NCI-H2227 (cell line): ENCODE results near the gene ESYT2.
"Not testable (repeated sequence)": the region's sequence is repeated elsewhere in the genome, so short reads cannot be mapped to it uniquely, and the experiment has no call there.

Experiments used
- DNase-seq: peaks from one replicate; lab custom pipeline; 2025; ENCODE audit not compliant: unreplicated experiment; lab: John Stamatoyannopoulos, UW

ESYT2 gene

GRCh38 chr7:158829342-158830210 lies at the start of gene ESYT2:
Gene ESYT2 (minus strand): TSS chr7:158829509. CDS start chr7:158829418, 91 bp downstream.
- peak; percentile 99 for DNase-seq

GRCh38 chr7:158878151-158879079 lies 49.1 kb upstream of the ESYT2 start:
- DNase-seq = not testable (repeated sequence)

- no peak for DNase-seq
These were observed 47.7 kb upstream of the ESYT2 start for GRCh38 chr7:158876984-158877383.

GRCh38 chr7:158869876-158870275 lies 40.6 kb upstream of the ESYT2 start:
- DNase-seq = no peak

GRCh38 chr7:158868764-158869410 lies 39.6 kb upstream of the ESYT2 start:
- DNase-seq = no peak

- DNase-seq = no peak
These were observed 38.1 kb upstream of the ESYT2 start for GRCh38 chr7:158867214-158867984.

- no peak for DNase-seq
These were observed 36.7 kb upstream of the ESYT2 start for GRCh38 chr7:158865977-158866376.

GRCh38 chr7:158865462-158865922 lies 36.2 kb upstream of the ESYT2 start:
- no peak for DNase-seq

GRCh38 chr7:158864833-158865232 lies 35.5 kb upstream of the ESYT2 start:
- DNase-seq = no peak

GRCh38 chr7:158864507-158864820 lies 35.2 kb upstream of the ESYT2 start:
- no peak for DNase-seq

GRCh38 chr7:158863611-158864506 lies 34.5 kb upstream of the ESYT2 start:
- peak; percentile 57 for DNase-seq

- peak; percentile 57 for DNase-seq
These were observed 33.8 kb upstream of the ESYT2 start for GRCh38 chr7:158862985-158863610.

- DNase-seq = no peak
These were observed 32.8 kb upstream of the ESYT2 start for GRCh38 chr7:158861936-158862704.

- peak; percentile 59 for DNase-seq
These were observed 31.9 kb upstream of the ESYT2 start for GRCh38 chr7:158861004-158861787.

GRCh38 chr7:158860394-158860793 lies 31.1 kb upstream of the ESYT2 start:
- no peak for DNase-seq

GRCh38 chr7:158858592-158859503 lies 29.5 kb upstream of the ESYT2 start:
- DNase-seq = no peak
